HepG2 (cell line): ENCODE measurements around the gene TYMS. TPM values are rescaled to one million over a fixed set of nuclear protein-coding genes. Genes with fewer than 3 reads are reported as not detected.

Experiments used
- STAT5B ChIP-seq: sonication (generic); formaldehyde crosslinking; IDR thresholded peaks from 2 replicates; pipeline ENCODE4 v1.4.0; 2020; ENCODE audit warnings: missing genetic modification reagents
- TBX2 ChIP-seq: sonication (generic); formaldehyde crosslinking; IDR thresholded peaks from 2 replicates; pipeline ENCODE4 v1.5.0; 2020; ENCODE audit warnings: missing genetic modification reagents, mild to moderate bottlenecking, borderline replicate concordance
- ZNF557 ChIP-seq: sonication (generic); formaldehyde crosslinking; IDR thresholded peaks from 2 replicates; pipeline ENCODE4 v1.4.0; 2020; ENCODE audit warnings: missing genetic modification reagents
- polyA plus RNA-seq, 8 experiments: library from polyadenylated mRNA; depleted of rRNA in 3 of 8; stranded (reverse) in 7 of 8; unstranded in 1 of 8; fragments of >200 nt; fragmentation: Illumina TruSeq in 4 of 8; extraction: Trizol in 4 of 8; gene quantifications; 2 replicates each; pipeline versions ENCODE4 v1.2.1 to v1.2.3, GENCODE V29; 2011 to 2016; ENCODE audit warnings: low read depth in 4 of 8, missing spikeins in 1 of 8, mixed read lengths in 1 of 8; ENCODE audit not compliant: insufficient read depth in 1 of 8
- total RNA-seq, 5 experiments: library from RNA; depleted of rRNA; stranded (reverse); fragments of >200 nt; fragmentation: Illumina TruSeq; extraction: Trizol; gene quantifications; 2 replicates each; pipeline ENCODE4 v1.2.3, GENCODE V29; 2016; ENCODE audit warnings: low read depth in 1 of 5
- TF ChIP-seq, protein P1 (sequence below): IDR thresholded peaks from 2 replicates; pipeline ENCODE4 v1.6.1; 2018; ENCODE audit warnings: missing genetic modification reagents, mild to moderate bottlenecking, missing compliant biosample characterization
- TF ChIP-seq, protein P2 (sequence below): conservative IDR thresholded peaks from 2 replicates; pipeline ENCODE4 v1.6.1; 2018; ENCODE audit warnings: missing genetic modification reagents
- TF ChIP-seq, protein P3 (sequence below): sonication (generic); formaldehyde crosslinking; IDR thresholded peaks from 2 replicates; pipeline ENCODE4 v1.9.0; 2021; ENCODE audit warnings: missing genetic modification reagents, borderline replicate concordance
- TF ChIP-seq, protein P4 (sequence below), 2 experiments: fragments of 450-650 bp in 1 of 2; sonication (generic) in 1 of 2; formaldehyde crosslinking; IDR thresholded peaks; 2 replicates each; pipeline versions ENCODE4 v1.5.0 to v1.8.0; 2020 to 2022; ENCODE audit warnings: mild to moderate bottlenecking in 1 of 2, missing genetic modification reagents in 1 of 2
- TF ChIP-seq, protein P5 (sequence below): sonication (generic); formaldehyde crosslinking; IDR thresholded peaks from 2 replicates; pipeline ENCODE4 v1.8.1; 2023; ENCODE audit warnings: mild to moderate bottlenecking, missing genetic modification reagents
- TF ChIP-seq, protein P6 (sequence below): sonication (generic); formaldehyde crosslinking; IDR thresholded peaks from 2 replicates; pipeline ENCODE4 v1.5.0; 2020; ENCODE audit warnings: mild to moderate bottlenecking, missing genetic modification reagents

TYMS gene
- total and polyA plus RNA-seq, 2 of the 13 experiments (the other 11 are each of a cell fraction or from before 2014, with no cell fraction given) = 80.1 to 106 TPM

DNA sequence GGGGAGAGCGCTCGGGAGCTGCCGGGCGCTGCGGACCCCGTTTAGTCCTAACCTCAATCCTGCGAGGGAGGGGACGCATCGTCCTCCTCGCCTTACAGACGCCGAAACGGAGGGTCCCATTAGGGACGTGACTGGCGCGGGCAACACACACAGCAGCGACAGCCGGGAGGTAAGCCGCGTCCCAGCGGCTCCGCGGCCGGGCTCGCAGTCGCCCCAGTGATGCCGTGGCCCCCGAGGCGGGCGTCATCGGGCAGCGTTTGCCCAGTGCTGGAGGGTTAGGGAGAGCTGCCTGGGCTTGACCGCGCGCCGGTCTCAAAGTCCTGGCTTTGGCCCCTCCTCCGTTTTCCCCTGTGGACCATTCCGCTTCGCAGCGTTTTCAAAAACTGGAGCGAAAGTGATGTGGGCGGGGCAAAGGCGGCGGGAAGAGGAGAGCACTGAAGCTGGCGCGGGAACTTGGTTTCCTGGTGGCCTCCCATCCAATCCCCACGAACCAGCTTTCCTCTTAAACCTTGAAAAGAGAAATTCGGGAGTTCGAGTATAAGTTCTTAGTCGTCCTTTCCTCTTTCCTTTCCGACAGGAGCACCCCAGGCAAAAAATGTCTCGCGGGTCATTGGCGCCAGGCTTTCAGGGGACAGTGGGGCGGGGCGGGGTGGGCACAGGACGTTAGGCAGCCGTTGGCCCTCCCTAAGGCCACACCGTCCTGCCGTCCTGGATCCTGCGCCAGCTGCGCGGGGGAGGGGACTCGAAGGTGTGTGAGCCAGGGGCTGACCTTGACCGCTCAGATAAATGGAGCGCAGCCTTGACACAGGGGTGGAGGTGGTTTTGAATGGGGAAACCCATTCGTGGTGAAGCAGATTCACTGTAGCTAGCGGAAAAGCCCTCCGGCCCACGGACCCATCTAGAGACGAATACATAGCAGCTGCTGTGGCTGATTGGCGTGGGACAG lies 821 bp downstream of the TYMS start (continued):
- TF ChIP-seq, protein P1, sequence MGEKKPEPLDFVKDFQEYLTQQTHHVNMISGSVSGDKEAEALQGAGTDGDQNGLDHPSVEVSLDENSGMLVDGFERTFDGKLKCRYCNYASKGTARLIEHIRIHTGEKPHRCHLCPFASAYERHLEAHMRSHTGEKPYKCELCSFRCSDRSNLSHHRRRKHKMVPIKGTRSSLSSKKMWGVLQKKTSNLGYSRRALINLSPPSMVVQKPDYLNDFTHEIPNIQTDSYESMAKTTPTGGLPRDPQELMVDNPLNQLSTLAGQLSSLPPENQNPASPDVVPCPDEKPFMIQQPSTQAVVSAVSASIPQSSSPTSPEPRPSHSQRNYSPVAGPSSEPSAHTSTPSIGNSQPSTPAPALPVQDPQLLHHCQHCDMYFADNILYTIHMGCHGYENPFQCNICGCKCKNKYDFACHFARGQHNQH = no peak; the same call in 1 of the 2 replicates
- TF ChIP-seq STAT5B (CRISPR knock-in tag) = no peak
- TF ChIP-seq, protein P2, sequence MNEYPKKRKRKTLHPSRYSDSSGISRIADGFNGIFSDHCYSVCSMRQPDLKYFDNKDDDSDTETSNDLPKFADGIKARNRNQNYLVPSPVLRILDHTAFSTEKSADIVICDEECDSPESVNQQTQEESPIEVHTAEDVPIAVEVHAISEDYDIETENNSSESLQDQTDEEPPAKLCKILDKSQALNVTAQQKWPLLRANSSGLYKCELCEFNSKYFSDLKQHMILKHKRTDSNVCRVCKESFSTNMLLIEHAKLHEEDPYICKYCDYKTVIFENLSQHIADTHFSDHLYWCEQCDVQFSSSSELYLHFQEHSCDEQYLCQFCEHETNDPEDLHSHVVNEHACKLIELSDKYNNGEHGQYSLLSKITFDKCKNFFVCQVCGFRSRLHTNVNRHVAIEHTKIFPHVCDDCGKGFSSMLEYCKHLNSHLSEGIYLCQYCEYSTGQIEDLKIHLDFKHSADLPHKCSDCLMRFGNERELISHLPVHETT (CRISPR knock-in tag) = peak; percentile 41; the same call in 1 of the 2 replicates
- 0 out of 2 replicates have a peak, but pooled peaks have one; percentile 61 for TF ChIP-seq ZNF557 (CRISPR knock-in tag)
- TF ChIP-seq, protein P3, sequence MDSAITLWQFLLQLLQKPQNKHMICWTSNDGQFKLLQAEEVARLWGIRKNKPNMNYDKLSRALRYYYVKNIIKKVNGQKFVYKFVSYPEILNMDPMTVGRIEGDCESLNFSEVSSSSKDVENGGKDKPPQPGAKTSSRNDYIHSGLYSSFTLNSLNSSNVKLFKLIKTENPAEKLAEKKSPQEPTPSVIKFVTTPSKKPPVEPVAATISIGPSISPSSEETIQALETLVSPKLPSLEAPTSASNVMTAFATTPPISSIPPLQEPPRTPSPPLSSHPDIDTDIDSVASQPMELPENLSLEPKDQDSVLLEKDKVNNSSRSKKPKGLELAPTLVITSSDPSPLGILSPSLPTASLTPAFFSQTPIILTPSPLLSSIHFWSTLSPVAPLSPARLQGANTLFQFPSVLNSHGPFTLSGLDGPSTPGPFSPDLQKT (CRISPR knock-in tag) = no peak; the same call in 1 of the 2 replicates
- TF ChIP-seq, protein P4, sequence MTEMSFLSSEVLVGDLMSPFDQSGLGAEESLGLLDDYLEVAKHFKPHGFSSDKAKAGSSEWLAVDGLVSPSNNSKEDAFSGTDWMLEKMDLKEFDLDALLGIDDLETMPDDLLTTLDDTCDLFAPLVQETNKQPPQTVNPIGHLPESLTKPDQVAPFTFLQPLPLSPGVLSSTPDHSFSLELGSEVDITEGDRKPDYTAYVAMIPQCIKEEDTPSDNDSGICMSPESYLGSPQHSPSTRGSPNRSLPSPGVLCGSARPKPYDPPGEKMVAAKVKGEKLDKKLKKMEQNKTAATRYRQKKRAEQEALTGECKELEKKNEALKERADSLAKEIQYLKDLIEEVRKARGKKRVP (CRISPR knock-in tag; IDR thresholded peaks at IDR 0.05) = no peak
- peak; percentile 86; the same call in 1 of the 2 replicates for TF ChIP-seq TBX2 (CRISPR knock-in tag)
- TF ChIP-seq, protein P5, sequence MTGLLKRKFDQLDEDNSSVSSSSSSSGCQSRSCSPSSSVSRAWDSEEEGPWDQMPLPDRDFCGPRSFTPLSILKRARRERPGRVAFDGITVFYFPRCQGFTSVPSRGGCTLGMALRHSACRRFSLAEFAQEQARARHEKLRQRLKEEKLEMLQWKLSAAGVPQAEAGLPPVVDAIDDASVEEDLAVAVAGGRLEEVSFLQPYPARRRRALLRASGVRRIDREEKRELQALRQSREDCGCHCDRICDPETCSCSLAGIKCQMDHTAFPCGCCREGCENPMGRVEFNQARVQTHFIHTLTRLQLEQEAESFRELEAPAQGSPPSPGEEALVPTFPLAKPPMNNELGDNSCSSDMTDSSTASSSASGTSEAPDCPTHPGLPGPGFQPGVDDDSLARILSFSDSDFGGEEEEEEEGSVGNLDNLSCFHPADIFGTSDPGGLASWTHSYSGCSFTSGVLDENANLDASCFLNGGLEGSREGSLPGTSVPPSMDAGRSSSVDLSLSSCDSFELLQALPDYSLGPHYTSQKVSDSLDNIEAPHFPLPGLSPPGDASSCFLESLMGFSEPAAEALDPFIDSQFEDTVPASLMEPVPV = 0 out of 2 replicates have a peak, but pooled peaks have one; percentile 44
- TF ChIP-seq, protein P6, sequence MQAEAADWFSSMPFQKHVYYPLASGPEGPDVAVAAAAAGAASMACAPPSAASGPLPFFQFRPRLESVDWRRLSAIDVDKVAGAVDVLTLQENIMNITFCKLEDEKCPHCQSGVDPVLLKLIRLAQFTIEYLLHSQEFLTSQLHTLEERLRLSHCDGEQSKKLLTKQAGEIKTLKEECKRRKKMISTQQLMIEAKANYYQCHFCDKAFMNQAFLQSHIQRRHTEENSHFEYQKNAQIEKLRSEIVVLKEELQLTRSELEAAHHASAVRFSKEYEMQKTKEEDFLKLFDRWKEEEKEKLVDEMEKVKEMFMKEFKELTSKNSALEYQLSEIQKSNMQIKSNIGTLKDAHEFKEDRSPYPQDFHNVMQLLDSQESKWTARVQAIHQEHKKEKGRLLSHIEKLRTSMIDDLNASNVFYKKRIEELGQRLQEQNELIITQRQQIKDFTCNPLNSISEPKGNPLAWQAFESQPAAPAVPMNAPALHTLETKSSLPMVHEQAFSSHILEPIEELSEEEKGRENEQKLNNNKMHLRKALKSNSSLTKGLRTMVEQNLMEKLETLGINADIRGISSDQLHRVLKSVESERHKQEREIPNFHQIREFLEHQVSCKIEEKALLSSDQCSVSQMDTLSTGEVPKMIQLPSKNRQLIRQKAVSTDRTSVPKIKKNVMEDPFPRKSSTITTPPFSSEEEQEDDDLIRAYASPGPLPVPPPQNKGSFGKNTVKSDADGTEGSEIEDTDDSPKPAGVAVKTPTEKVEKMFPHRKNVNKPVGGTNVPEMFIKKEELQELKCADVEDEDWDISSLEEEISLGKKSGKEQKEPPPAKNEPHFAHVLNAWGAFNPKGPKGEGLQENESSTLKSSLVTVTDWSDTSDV (CRISPR knock-in tag) = 0 out of 2 replicates have a peak, but pooled peaks have one; percentile 59
